T1000 (cell line): Measurements from ENCODE around the gene COPS7A.
A peak's percentile ranks its signal among the peaks of the same experiment; 100 is the strongest.
"Not testable (repeated sequence)": the region's sequence is repeated elsewhere in the genome, so short reads cannot be mapped to it uniquely, and the experiment has no call there.

Source experiments
- DNase-seq: peaks from one replicate; lab custom pipeline; 2025; ENCODE audit warnings: mixed read lengths; lab: John Stamatoyannopoulos, UW

COPS7A gene

GRCh38 chr12:6701078-6701768 is 22.6 kb upstream of the COPS7A start:
- no peak for DNase-seq

DNA sequence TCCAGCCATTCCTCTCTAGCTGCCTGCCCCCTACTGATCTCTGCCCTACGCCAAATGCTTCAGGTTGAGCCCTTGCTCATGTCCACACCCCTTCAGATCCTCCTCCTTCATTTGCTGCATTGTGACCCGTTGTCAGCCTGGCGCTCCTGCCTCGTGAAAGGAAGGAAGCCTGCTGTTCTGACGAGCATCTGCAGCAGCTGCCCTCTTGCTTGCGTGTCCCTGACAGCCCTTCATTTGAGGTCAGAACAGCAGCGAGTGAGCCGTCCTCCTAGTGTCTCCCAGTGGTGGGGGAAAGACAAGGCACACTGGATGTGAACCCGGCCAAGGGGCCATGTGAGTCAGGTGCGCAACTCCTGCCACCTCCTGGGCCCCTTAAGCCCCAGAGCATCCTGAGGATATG is 20.2 kb upstream of the COPS7A start:
- no peak for DNase-seq

DNA sequence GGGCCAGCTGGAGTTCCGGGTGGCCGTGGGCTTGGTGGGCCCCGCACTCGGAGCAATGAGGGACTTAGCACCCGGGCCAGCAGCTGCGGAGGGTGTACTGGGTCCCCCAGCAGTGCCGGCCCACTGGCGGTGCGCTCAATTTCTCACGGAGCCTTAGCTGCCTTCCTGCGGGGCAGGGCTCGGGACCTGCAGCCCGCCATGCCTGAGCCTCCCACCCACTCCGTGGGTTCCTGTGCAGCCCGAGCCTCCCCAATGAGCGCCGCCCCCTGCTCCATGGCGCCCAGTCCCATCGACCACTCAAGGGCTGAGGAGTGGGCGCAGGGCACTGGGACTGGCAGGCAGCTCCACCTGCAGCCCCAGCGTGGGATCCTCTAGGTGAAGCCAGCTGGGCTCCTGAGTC is 15.5 kb upstream of the COPS7A start:
- not testable (repeated sequence) for DNase-seq

DNA sequence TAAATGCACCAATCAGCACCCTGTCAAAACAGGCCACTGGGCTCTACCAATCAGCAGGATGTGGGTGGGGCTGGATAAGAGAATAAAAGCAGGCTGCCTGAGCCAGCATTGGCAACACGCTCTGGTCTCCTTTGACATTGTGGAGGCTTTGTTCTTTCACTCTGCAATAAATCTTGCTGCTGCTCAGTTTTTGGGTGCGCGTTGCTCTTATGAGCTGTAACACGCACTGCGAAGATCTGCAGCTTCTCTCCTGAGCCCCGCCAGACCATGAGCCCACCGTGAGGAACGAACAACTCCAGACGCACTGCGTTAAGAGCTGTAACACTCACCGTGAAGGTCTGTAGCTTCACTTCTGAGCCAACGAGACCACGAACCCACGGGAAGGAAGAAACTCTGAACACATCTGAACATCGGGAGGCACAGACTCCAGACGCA is 14.9 kb upstream of the COPS7A start:
- peak; percentile 58 for DNase-seq

GRCh38 chr12:6716031-6716873 is 7.6 kb upstream of the COPS7A start:
- DNase-seq = not testable (repeated sequence)

DNA sequence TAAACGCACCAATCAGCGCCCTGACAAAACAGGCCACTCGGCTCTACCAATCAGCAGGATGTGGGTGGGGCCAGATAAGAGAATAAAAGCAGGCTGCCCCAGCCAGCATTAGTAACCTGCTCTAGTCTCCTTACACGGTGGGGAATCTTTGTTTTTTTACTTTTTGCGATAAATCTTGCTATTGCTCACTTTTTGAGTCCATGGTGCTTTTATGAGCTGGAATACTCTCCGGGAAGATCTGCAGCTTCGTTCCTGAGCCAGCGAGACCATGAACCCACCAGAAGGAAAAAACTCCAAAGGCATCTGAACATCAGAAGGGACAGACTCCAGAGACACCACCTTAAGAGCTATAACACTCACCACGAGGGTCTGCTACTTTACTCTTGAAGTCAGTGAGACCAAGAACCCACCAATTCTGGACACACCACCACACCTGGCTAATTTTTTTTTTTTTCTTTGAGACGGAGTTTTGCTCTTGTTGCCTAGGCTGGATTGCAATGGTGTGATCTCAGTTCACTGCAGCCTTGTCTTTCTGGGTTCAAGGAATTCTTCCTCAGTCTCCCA is 6.9 kb upstream of the COPS7A start:
- DNase-seq = peak; percentile 67

DNA sequence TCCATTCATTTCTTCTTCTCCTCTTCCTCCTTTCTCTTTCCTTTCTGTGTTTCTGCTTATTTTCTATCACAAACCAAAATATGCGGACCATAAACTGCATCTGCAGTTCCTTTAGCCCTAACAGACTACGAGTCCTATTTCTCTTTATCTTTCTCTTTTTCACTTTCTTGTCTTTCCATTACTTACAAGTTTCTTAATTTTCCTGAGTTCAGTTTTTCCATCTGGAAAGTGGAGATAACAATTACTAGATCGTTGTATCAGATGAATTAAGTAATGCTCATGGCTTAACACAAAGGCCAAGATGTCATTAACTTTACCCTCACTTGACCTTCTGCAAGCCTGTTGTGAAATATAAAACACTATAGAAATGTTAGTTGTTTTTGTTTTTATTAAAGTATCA is 983 bp upstream of the COPS7A start:
- DNase-seq = no peak

DNA sequence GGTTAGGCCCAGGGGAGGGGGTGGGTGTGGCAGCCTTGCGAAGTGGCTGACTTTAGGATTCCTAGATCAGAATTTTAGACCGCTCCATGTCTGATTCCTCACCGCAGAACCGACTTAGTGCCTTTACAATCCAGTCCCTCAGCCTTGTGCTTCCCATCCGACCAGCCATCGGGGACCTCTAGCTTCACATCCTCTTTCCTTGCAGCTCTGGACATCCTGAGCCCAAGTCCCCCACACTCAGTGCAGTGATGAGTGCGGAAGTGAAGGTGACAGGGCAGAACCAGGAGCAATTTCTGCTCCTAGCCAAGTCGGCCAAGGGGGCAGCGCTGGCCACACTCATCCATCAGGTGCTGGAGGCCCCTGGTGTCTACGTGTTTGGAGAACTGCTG is 557 bp downstream of the COPS7A start:
- DNase-seq = no peak

- no peak for DNase-seq
Observed at GRCh38 chr12:6725350-6725749, 1.5 kb downstream of the COPS7A start.

DNA sequence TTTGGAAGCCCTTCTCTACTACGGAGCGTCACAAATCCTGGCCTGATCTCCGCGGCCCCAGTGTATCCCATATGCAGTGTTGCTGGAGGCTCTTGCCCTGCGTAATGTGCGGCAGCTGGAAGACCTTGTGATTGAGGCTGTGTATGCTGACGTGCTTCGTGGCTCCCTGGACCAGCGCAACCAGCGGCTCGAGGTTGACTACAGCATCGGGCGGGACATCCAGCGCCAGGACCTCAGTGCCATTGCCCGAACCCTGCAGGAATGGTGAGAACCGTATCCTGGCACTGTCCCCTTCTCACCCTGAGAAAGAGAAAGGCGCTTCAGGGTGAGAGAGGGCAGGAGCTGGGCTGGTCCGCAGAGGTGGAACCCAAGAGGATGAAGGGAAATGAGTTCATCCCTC is 5.3 kb downstream of the COPS7A start:
- DNase-seq = no peak

GRCh38 chr12:6730169-6730568 is 6.3 kb downstream of the COPS7A start:
- no peak for DNase-seq

GRCh38 chr12:6734506-6735387 is 10.9 kb downstream of the COPS7A start:
- DNase-seq = no peak

DNA sequence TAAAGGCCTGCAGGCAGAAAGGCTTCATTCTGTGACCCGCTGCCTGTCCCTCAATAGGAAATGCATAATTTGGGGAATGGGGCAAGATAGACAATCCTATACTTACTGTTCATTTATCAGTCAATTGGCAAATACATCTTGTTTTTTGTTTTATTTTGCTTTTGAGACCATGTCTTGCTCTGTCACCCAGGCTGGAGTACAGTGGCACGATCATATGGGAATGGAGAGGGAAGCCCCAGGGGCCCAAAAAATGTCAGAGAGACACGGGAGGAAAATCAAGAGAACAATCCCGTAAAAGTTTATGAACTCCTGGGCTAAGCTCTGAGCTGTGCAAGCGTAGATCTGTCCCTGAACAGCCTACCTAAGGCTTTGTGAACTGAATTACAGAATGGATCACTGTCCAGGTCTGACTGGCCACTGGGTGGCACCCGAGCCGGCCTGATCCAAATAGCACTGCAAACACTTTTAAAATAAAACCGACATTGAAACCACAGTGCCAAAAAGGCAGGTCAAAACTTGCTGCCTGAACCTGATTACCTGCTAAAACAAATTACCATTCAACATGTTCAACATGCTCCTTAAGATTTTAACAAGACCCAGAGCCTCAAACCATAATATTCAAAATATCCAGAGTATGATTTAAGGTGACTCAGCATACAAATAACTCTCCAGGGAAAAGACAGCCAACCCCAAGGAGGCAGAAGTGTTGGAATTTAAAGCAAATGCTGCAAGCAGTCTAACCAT is 11.8 kb downstream of the COPS7A start:
- peak; percentile 4 for DNase-seq

DNA sequence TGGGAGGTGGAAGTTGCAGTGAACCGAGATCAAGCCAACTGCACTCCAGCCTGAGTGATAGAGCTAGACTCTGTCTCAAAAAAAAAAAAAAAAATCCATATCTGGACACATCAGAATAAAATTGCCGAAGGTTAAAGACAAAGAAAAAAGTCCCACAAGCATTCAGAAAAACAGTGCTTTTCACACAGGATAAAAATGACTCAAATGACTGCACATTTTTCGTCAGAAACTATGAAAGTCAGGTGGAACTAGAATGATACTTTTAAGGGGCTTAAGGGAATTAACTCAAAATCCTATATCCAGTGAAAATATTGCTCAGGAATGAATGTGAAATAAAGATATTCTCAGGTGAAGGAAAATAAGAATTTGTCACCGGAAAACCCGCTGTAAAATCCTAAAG is 12.9 kb downstream of the COPS7A start:
- DNase-seq = no peak

DNA sequence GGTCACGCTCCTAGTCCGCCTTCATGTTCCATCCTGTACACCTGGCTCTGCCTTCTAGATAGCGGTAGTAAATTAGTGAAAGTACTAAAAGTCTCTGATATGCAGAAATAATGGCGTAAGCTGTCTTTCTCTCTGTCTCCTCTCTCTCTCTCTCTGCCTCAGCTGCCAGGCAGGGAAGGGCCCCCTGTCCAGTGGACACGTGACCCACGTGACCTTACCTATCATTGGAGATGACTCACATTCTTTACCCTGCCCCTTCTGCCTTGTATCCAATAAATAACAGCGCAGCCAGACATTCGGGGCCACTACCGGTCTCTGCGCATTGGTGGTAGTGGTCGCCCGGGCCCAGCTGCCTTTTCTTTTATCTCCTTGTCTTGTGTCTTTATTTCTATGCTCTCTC is 18.2 kb downstream of the COPS7A start:
- not testable (repeated sequence) for DNase-seq

GRCh38 chr12:6742834-6743233 is 19.0 kb downstream of the COPS7A start:
- no peak for DNase-seq

DNA sequence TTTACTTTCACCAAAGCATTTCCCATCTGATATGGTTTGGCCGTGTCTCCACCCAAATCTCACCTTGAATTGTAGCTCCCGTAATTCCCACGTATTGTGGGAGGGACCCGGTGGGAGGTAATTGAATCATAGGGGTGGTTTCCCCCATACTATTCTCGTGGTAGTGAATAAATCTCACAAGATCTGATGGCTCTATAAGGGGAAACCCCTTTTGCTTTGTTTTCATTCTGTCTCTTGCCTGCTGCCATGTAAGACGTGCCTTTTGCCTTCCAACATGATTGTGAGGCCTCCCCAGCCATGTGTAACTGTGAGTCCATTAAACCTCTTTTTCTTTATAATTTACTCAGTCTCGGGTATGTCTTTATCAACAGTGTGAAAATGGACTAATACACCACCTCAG is 19.5 kb downstream of the COPS7A start:
- not testable (repeated sequence) for DNase-seq

- no peak for DNase-seq
Observed at GRCh38 chr12:6745741-6746525, 22.1 kb downstream of the COPS7A start.

DNA sequence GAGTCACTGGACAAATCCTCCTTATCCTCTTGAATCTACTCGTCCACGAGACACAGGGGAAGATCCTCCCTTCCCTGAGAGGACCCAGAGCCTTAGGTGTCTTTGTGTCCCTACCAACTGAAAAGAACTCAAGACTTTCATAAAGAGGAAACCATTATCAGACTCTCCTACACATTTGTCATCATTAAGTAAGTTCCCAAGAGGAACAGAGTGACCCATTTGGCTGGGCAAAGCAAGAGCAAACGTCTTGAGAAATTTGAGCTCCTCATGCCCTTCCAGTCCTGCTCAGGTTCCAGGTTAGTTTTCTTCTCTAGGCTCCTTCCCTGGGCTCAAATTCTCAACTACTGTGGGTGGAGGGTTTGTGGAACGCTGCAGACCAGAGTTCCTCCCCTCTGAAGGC is 23.4 kb downstream of the COPS7A start:
- no peak for DNase-seq

DNA sequence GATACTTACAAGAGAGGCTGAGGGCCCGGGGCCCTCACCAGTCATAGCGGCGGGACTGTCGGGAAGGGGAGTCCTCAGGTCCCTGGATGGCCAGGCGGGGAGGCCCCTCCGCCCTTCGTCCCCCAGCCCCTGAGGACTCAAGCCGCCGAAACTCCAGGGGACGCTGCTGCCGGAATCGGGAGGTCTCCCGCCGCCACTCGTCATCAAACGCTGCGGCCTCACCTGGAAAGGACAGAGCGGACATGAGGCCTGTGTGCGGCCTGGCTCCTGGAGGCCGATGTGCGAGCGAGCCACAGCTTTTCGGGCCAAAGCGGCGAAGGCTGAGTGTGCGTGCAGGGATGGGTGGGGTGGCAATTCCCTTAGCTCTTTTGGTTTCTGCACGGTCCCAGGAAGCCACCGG is 24.9 kb downstream of the COPS7A start:
- no peak for DNase-seq

DNA sequence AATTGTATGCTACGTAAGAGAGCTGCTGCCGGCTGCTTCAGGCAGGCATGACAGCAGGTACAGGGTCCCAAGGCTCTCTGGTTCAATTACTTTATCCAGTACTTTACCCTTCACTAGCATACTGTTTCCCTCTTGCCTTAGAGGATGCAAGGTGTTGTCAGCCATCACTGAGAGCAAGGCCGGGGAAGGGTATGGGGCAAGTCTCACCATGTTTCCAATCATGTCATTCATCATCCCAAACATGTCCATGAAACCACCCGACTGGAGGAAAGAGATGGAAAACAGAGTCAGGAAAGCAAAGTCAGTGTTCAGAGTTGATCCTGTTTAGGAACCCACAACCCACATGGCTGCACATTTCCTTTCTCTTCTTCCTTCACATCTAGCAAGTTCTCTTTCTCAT is 26.7 kb downstream of the COPS7A start:
- DNase-seq = no peak
